Keratinocyte (primary cell): ENCODE measurements around the gene SPATA33. TPM values are rescaled to one million over a fixed set of nuclear protein-coding genes. Genes with fewer than 3 reads are reported as not detected.

Source experiments
- DNase-seq: peaks from one replicate; pipeline ENCODE4 v3.0.0-alpha.2; 2011; ENCODE audit warnings: low read depth, missing footprints, low spot score
- FAIRE-seq: peaks from 2 replicates; lab custom pipeline; 2011; peaks lifted over from hg19 to GRCh38; lab: Jason Lieb, UNC
- H2AFZ ChIP-seq: 2 replicates; pipeline ENCODE4 v1.6.0; 2012; ENCODE audit warnings: low read length, control low read depth, inconsistent platforms; ENCODE audit not compliant: control insufficient read depth
- H3K27ac ChIP-seq: 2 replicates; pipeline ENCODE4 v1.5.1; 2011; ENCODE audit warnings: low read length; ENCODE audit not compliant: control insufficient read depth, insufficient read depth
- H3K27me3 ChIP-seq: 3 replicates; pipeline ENCODE4 v1.6.0; 2011; ENCODE audit warnings: low read length; ENCODE audit not compliant: control insufficient read depth, insufficient read depth; ENCODE audit errors: extremely low read depth
- H3K36me3 ChIP-seq, 2 experiments: 2 replicates in 1 of 2; 3 replicates in 1 of 2; pipeline ENCODE4 v1.5.1; 2011; ENCODE audit warnings: low read length in 2 of 2, mild to moderate bottlenecking in 1 of 2; ENCODE audit not compliant: control insufficient read depth in 2 of 2, insufficient read depth in 2 of 2; ENCODE audit errors: extremely low read depth in 1 of 2
- H3K4me1 ChIP-seq: 3 replicates; pipeline ENCODE4 v1.5.1; 2011; ENCODE audit warnings: low read length; ENCODE audit not compliant: control insufficient read depth, insufficient read depth; ENCODE audit errors: extremely low read depth
- H3K4me2 ChIP-seq: 3 replicates; pipeline ENCODE4 v1.6.0; 2011; ENCODE audit warnings: low read depth, low read length; ENCODE audit not compliant: control insufficient read depth, insufficient read depth; ENCODE audit errors: extremely low read depth
- H3K4me3 ChIP-seq, 3 experiments: fragments of 200-600 bp in 1 of 3; sonication (generic) in 1 of 3; 2 replicates in 2 of 3; 3 replicates in 1 of 3; pipeline ENCODE4 v1.5.1; 2011 to 2016; ENCODE audit warnings: low read length in 3 of 3, mild to moderate bottlenecking in 3 of 3, control low read depth in 2 of 3, inconsistent platforms in 1 of 3, low read depth in 1 of 3, mixed read lengths in 1 of 3, mixed run types in 1 of 3, moderate library complexity in 1 of 3; ENCODE audit not compliant: control insufficient read depth in 2 of 3, insufficient read depth in 2 of 3; ENCODE audit errors: extremely low read depth in 1 of 3
- H3K79me2 ChIP-seq: 2 replicates; pipeline ENCODE4 v1.6.0; 2012; ENCODE audit warnings: low read length; ENCODE audit not compliant: control insufficient read depth, insufficient read depth
- H3K9ac ChIP-seq: 3 replicates; pipeline ENCODE4 v1.6.0; 2011; ENCODE audit warnings: low read length; ENCODE audit not compliant: control insufficient read depth, insufficient read depth; ENCODE audit errors: extremely low read depth
- H3K9me1 ChIP-seq: 3 replicates; pipeline ENCODE4 v1.6.0; 2011; ENCODE audit warnings: low read length; ENCODE audit not compliant: control insufficient read depth, insufficient read depth; ENCODE audit errors: extremely low read depth
- H3K9me3 ChIP-seq: 2 replicates; pipeline ENCODE4 v1.5.1; 2012; ENCODE audit warnings: low read depth, low read length; ENCODE audit not compliant: control insufficient read depth
- H4K20me1 ChIP-seq: 3 replicates; pipeline ENCODE4 v1.6.0; 2011; ENCODE audit warnings: low read length; ENCODE audit not compliant: control insufficient read depth, insufficient read depth; ENCODE audit errors: extremely low read depth
- EZH2 ChIP-seq: IDR thresholded peaks from one replicate; pipeline ENCODE4 v1.6.1; 2012; ENCODE audit warnings: inconsistent platforms, mild to moderate bottlenecking, low read length, moderate library complexity
- dilution Hi-C: fragments of 300-500 bp; cut with MboI; formaldehyde crosslinking; loops from one replicate; pipeline ENCODE4 v1.7.0; 2020; ENCODE audit warnings: low sequenced_read_pairs; ENCODE audit not compliant: extremely low pct_ligation_motif_present
- polyA plus RNA-seq, 5 experiments: library from polyadenylated mRNA; depleted of rRNA in 3 of 5; stranded (reverse) in 3 of 5; stranded (forward) in 1 of 5; unstranded in 1 of 5; fragments of >200 nt; gene quantifications; 1 replicate in 1 of 5; 2 replicates in 3 of 5; 3 replicates in 1 of 5; pipeline versions ENCODE4 v1.2.1 to v1.2.3, GENCODE V29; 2011 to 2012; ENCODE audit warnings: missing spikeins in 2 of 5, low read depth in 1 of 5, low replicate concordance in 1 of 5
- TF ChIP-seq, protein P1 (sequence below), 3 experiments: IDR thresholded peaks in 1 of 3; conservative IDR thresholded peaks in 1 of 3; optimal IDR thresholded peaks in 1 of 3; 2 replicates in 2 of 3; 3 replicates in 1 of 3; pipeline versions ENCODE3 to v1.5.1; 2011; ENCODE audit warnings: low read length in 3 of 3, mild to moderate bottlenecking in 3 of 3, moderate library complexity in 2 of 3, control low read depth in 1 of 3, inconsistent platforms in 1 of 3; ENCODE audit not compliant: insufficient read depth in 2 of 3; ENCODE audit errors: extremely low read depth in 1 of 3

The SPATA33 gene
- polyA plus RNA-seq, 1 donor (not counting 4 experiments of a cell fraction or from before 2014, with no cell fraction given): 5.3 TPM

DNA sequence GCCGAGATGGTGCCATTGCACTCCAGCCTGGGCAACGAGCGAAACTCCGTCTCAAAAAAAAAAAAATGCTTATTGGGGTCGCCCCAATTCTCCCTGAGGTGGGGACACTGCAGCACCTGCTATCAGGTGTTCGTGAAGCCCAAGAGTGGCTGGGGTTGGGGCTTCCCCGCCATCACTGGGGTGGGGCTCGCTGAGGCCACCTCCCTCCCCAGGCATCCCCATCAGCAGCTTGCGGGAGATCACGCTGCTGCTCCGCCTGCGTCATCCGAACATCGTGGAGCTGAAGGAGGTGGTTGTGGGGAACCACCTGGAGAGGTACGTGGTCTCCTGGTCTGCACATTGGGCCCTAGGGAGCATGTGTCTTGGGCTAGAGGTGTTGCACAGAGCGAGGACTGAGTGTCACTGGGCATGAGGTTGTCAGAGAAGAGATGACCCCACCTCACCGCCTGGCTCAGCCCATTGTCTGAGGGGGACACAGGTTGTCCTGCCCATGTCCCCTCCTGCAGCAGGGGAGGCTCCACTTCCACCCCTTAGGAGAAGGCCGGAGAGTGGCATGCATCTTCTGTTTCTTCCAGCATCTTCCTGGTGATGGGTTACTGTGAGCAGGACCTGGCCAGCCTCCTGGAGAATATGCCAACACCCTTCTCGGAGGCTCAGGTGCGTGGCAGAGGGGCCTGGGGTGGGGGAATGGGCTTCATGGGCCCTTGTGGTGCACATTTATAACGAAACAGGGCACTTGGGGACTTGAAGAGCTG, 33.8 kb downstream of the SPATA33 start:
- Histone ChIP-seq H4K20me1 (no peaks in the 10 kb centered on the region), H3K4me2 (no peak overlapping the region), H3K9me3 (no peaks in the 10 kb centered on the region), H2AFZ (no peak overlapping the region), H3K27ac (no peak overlapping the region), H3K4me3 (no peak overlapping the region), H3K9me1 (no peaks in the 10 kb centered on the region), H3K9ac (no peak overlapping the region), H3K27me3 (no peaks in the 10 kb centered on the region), H3K4me1 (peaks cover 8% of the 10 kb centered on the region), H3K79me2 (peaks cover 24% of the 10 kb centered on the region), H3K36me3 (peaks cover 33 to 49% of the 10 kb centered on the region in 2 experiments)
- DNase-seq: no peak
- no peak for TF ChIP-seq EZH2
- TF ChIP-seq, protein P1, sequence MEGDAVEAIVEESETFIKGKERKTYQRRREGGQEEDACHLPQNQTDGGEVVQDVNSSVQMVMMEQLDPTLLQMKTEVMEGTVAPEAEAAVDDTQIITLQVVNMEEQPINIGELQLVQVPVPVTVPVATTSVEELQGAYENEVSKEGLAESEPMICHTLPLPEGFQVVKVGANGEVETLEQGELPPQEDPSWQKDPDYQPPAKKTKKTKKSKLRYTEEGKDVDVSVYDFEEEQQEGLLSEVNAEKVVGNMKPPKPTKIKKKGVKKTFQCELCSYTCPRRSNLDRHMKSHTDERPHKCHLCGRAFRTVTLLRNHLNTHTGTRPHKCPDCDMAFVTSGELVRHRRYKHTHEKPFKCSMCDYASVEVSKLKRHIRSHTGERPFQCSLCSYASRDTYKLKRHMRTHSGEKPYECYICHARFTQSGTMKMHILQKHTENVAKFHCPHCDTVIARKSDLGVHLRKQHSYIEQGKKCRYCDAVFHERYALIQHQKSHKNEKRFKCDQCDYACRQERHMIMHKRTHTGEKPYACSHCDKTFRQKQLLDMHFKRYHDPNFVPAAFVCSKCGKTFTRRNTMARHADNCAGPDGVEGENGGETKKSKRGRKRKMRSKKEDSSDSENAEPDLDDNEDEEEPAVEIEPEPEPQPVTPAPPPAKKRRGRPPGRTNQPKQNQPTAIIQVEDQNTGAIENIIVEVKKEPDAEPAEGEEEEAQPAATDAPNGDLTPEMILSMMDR (optimal IDR thresholded peaks at IDR 0.05 in 1 of 3, IDR thresholded peaks at IDR 0.05 in 1 of 3, conservative IDR thresholded peaks at IDR 0.05 in 1 of 3; ENCODE audit: extremely low read depth in 1 of 3, insufficient read depth in 2 of 3, low read length in 3 of 3): no peak
- FAIRE-seq: no peak
- dilution Hi-C loops: no loop called here

DNA sequence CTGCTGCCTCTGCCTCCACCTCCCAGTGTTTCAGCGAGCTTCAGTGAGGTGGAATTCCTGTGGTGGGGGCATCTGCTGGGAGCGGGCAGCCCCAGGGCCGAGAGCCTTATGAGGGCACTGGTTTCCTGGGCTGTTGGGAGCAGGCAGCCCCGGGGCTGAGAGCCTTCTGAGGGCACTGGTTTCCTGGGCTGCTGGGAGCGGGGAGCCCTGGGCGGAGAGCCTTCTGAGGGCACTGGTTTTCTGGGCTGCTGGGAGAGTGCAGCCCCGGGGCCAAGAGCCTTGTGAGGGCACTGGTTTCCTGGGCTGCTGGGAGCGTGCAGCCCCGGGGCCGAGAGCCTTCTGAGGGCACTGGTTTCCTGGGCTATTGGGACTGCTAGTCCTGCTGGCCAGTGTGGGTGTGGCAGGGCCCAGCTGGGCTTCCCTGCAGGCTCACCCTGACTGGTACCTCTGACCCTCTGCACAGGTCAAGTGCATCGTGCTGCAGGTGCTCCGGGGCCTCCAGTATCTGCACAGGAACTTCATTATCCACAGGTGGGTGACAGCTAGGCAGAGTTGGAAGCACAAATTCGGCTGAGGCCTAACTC, 34.4 kb downstream of the SPATA33 start:
- peaks cover 33 to 49% of the 10 kb centered on the region in 2 experiments for H3K36me3 ChIP-seq
- H4K20me1 ChIP-seq: no peaks in the 10 kb centered on the region
- no peak for FAIRE-seq
- H3K4me2 ChIP-seq: no peak overlapping the region
- no peaks in the 10 kb centered on the region for H3K27me3 ChIP-seq
- no peak for DNase-seq
- dilution Hi-C loops: no loop called here
- no peaks in the 10 kb centered on the region for H3K9me3 ChIP-seq
- H3K9ac ChIP-seq: no peak overlapping the region
- H3K79me2 ChIP-seq: peaks cover 23% of the 10 kb centered on the region
- no peak for TF ChIP-seq EZH2
- TF ChIP-seq, protein P1 (optimal IDR thresholded peaks at IDR 0.05 in 1 of 3, IDR thresholded peaks at IDR 0.05 in 1 of 3, conservative IDR thresholded peaks at IDR 0.05 in 1 of 3; ENCODE audit: extremely low read depth in 1 of 3, insufficient read depth in 2 of 3, low read length in 3 of 3): no peak
- H3K27ac ChIP-seq: no peak overlapping the region
- no peak overlapping the region for H2AFZ ChIP-seq
- H3K4me1 ChIP-seq: peaks cover 8% of the 10 kb centered on the region
- H3K4me3 ChIP-seq: no peak overlapping the region
- H3K9me1 ChIP-seq: no peaks in the 10 kb centered on the region
